ENCODE results near the gene TRIO. TPM values are rescaled to one million over a fixed set of nuclear protein-coding genes. Genes with fewer than 3 reads are reported as not detected.

Gene TRIO
- total and polyA plus RNA-seq, 2 donors (not counting 3 experiments of a cell fraction or from before 2014, with no cell fraction given): 82.9 to 248 TPM

- Histone ChIP-seq H2AFZ (ENCODE audit: low read depth, low read length) (no peak overlapping the region), H4K20me1 (replicated peaks; ENCODE audit: control insufficient read depth, extremely low read depth, insufficient read depth, low read length) (no peaks in the 10 kb centered on the region), H3K36me3 (ENCODE audit: control insufficient read depth in 2 of 2, extremely low read depth in 1 of 2, insufficient read depth in 2 of 2, low read length in 2 of 2) (peaks cover 22 to 25% of the 10 kb centered on the region in 2 experiments), H3K27me3 (ENCODE audit: control insufficient read depth in 2 of 2, insufficient read depth in 2 of 2, low read length in 2 of 2) (no peaks in the 10 kb centered on the region), H3K79me2 (ENCODE audit: control insufficient read depth, insufficient read depth, low read length) (peaks cover 62% of the 10 kb centered on the region), H3K9me3 (replicated peaks; ENCODE audit: control insufficient read depth, insufficient read depth, low read length) (no peaks in the 10 kb centered on the region), H3K27ac (ENCODE audit: insufficient read depth, low read depth, low read length) (no peak overlapping the region), H3K4me3 (replicated peaks in 1 of 3; ENCODE audit: insufficient read depth in 1 of 3, low read depth in 1 of 3, low read length in 3 of 3) (no peak overlapping the region), H3K4me1 (ENCODE audit: control insufficient read depth, extremely low read depth, insufficient read depth, low read length) (no peaks in the 10 kb centered on the region), H3K9me1 (replicated peaks; ENCODE audit: control insufficient read depth, extremely low read depth, insufficient read depth, low read length) (no peaks in the 10 kb centered on the region), H3K4me2 (ENCODE audit: insufficient read depth, low read length) (no peak overlapping the region), H3K9ac (replicated peaks; ENCODE audit: extremely low read depth, insufficient read depth, low read length) (no peak overlapping the region)
- no TSS peak for BruUV-seq (replicated peaks)
- FAIRE-seq: no peak
- dilution Hi-C loops (cut with MboI; ENCODE audit: extremely low pct_ligation_motif_present, low sequenced_read_pairs): loop anchor here (25.0 kb wide), 1 partner anchor 309 kb away; no protein-coding TSS in a partner anchor
- no peak for DNase-seq (ENCODE audit: low read depth, low spot score)
- ChIA-PET POLR2A (no interaction called here), CTCF (interaction anchor here (1.0 to 1.3 kb wide), 3 partner anchors 27 to 189 kb away, joined by 3 read pairs; no protein-coding TSS in a partner anchor)
- TF ChIP-seq POLR2AphosphoS5 (IDR thresholded peaks at IDR 0.05; ENCODE audit: insufficient read depth, low read depth, low read length) (no peak), CTCF (IDR thresholded peaks at IDR 0.05; ENCODE audit: extremely low read depth in 1 of 2, insufficient read depth in 1 of 2, low read depth in 1 of 2, low read length in 2 of 2) (no peak), EZH2 (IDR thresholded peaks at IDR 0.05; ENCODE audit: borderline replicate concordance, low read depth, low read length, severe bottlenecking) (no peak), MYC (IDR thresholded peaks at IDR 0.05; ENCODE audit: low read depth, low read length) (no peak), POLR2A (IDR thresholded peaks at IDR 0.05; ENCODE audit: low read depth, low read length) (no peak), GATA2 (IDR thresholded peaks at IDR 0.05; ENCODE audit: insufficient read depth, insufficient read length, low read depth, low read length) (no peak), FOS (IDR thresholded peaks at IDR 0.05; ENCODE audit: borderline replicate concordance, insufficient read depth, low read length) (no peak), JUN (IDR thresholded peaks at IDR 0.05; ENCODE audit: borderline replicate concordance, insufficient read depth, insufficient read length, low read depth) (no peak)
- TF ChIP-seq, protein P1, sequence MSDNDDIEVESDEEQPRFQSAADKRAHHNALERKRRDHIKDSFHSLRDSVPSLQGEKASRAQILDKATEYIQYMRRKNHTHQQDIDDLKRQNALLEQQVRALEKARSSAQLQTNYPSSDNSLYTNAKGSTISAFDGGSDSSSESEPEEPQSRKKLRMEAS (IDR thresholded peaks at IDR 0.05; ENCODE audit: insufficient read depth, insufficient read length): no peak
- intact Hi-C loops (cut with micrococcal nuclease): no loop called here
Observed at GRCh38 chr5:14296533-14297331, 153.6 kb downstream of the TRIO start.
